HG02884 (cell line): Measurements from ENCODE around the gene ABR.
"Not testable (repeated sequence)": the region's sequence is repeated elsewhere in the genome, so short reads cannot be mapped to it uniquely, and the experiment has no call there.

Experiments used
- ATAC-seq: cut with Tn5 transposase; IDR thresholded peaks from one replicate; pipeline ENCODE4 v1.9.1; 2021; ENCODE audit warnings: mild to moderate bottlenecking, moderate library complexity; ENCODE audit not compliant: unreplicated experiment

ABR gene

DNA sequence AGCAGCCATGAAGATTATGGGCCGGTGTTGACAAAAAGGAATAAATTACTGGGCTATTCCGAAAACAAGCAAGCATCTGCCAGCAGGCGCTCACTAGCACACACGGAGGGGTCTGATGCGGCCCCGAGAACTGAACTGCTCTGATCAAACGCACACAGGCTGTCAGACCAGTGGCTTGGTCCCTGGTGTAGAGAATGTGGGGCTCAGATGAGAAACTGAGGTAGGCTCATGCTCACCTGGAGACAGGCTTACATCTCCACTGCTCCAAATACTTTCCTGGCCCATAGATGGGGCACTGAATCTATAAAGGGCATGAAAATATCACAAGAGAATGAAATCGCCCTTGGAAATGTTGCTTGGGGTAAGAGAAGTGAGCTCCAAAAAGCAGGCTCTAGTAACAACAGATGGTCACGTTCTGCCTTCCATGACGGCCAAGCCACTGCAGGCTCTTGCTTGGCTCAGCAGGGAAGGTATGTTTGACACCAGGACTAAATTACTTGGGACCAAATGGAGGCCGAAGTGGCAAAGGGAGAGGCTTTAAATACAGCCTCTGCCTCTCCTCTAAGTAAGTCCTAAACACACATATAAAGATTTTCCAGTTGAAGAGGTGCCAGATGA lies 5.4 kb downstream of the ABR start:
- ATAC-seq = no peak

GRCh38 chr17:1173432-1174262 lies 6.1 kb downstream of the ABR start:
- ATAC-seq = no peak

DNA sequence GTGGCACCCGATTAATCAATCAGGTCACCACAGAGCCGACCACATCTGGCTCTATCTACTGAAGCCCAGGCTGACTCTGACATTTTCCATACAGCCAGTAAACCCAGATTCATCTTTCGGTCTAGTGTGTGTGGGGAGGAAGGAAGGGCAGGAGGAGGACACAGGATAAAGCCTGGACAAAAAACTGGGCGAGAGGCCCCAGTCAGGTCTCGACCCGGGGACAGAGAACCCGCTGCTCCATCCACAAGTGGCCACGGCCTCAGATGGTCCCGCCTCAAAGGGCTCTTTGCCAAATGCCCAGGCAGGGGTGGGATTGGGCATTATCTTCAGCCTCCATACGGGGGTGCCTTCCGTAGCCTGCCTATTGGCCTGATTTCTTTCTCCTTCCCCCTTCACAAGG lies 7.8 kb downstream of the ABR start:
- ATAC-seq = no peak

DNA sequence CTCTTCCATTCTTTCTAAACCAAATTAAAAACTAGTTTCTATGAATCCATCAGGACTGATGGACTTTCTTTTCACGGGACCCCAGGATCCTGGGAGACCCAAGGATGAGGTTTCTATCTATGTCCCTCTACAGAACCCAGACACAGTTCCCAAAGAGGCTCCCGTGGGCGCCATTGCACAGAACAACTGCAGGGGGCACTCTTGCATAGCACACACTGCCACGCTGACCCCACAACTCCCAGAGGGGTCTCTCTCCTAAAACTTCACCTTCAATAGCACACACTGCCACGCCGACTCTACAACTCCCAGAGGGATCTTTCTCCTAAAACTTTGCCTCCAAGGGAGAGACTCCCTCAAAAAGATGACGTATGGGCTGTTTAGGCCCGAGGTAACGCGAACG lies 9.0 kb downstream of the ABR start:
- ATAC-seq = no peak

DNA sequence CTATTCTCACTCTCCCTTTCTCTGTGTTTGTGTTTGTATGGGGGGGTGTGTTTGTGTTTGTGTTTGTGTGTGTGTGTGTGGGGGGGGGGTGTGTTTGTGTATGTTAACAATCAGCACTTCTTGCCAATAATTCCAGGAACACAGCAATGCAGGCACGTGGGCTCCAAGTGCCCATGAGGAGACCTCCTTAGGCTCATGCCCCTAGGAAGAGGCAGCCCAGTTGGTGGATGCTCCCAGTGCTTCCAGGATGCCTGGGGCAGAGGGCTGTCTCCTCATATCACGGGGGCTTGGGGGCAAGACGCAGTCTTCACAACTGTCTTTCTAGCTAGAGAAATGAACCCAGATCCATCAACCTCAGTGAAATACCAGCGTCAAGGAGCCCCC lies 9.9 kb downstream of the ABR start:
- ATAC-seq = no peak

DNA sequence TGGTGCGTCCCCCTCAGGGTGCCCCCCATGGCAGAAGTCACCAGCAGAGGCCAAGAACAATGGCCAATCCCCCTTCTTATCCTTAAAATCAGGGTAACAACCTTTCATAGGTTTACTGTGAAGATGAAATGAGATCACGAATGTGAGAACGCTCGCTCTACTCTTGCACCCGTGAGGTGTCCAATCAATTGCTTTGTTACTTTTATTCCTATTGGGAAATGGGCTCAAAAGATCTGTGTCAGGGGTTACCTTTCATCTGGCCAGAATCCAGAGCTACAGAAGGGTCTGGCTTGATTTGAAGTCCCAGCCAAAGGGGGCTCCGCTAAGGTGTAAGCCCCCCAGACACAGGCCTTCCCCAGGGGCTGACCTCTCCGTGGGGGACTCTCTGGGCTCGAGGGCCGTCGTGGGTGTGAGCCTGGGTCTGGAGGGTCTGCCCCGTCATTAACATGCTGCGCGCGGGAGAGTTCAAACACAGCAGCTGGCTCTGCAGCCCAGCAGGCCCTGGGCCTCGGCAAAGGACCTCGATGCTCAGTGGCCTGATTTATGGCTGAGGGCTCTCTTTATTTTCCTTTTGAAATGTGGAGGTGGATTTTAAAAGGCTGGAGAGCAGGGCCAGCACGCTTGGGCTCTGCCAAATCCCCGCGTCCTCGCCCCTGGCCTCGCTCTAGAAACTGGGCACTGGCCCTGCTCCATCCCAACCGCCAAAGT lies 10.4 kb downstream of the ABR start:
- ATAC-seq = no peak

GRCh38 chr17:1168533-1169220 lies 11.1 kb downstream of the ABR start:
- ATAC-seq = no peak

DNA sequence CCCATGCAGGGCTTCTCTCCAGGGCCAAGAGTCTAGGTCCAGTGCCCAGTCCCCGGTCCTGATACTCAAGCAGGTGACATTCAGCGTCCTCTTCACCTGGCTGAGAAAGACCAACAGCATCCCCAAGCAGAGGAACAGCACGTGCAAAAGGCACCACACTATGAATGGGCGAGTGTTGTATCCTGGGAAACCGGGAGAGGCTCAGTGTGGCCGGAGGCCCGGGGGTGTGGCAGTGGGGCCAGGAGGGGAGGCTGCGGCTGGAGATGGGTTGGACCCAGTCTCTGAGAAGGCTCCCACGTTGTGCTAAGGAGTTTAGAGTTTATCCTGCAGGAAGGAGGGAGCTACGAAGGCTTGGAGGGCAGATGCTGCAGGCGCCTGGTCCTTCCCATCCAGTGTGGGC lies 13.5 kb downstream of the ABR start:
- ATAC-seq = no peak

GRCh38 chr17:1165836-1166235 lies 13.9 kb downstream of the ABR start:
- no peak for ATAC-seq

GRCh38 chr17:1164935-1165556 lies 14.7 kb downstream of the ABR start:
- ATAC-seq = no peak

DNA sequence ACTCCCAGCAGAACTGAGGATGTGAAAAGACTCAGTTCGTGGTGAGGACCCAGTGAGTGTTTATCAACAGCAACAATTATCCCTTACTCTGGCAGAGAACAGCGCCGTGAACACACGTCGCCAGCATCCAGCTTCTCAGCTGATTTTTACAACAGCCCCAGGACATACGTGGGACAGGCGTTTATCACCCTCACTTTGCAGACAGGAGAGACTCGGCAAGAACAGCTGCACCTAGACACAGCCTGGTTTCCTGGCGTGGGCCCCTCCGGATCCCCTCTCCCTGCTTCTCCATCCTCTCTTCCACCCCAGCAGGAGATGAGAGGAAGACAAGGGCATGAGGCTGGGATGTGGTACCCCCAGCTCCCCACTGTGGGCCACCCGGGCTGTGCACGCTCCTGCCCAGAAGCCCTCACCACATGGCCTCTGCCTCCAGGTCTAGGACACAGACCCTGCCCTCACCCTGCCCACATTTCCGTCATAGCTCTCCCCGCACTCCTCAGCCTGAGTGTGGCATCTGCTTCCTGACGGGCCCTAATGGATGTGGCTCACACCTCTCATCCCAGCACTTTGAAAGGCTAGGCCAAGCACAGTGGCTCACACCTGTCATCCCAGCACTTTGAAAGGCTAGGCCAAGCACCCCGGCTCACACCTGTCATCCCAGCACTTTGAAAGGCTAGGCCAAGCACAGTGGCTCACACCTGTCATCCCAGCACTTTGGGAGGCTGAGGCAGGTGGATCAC lies 17.5 kb downstream of the ABR start:
- no peak for ATAC-seq

GRCh38 chr17:1160591-1161390 lies 19.0 kb downstream of the ABR start:
- ATAC-seq = no peak

- ATAC-seq = no peak
These were observed 20.2 kb downstream of the ABR start for GRCh38 chr17:1159431-1160180.

DNA sequence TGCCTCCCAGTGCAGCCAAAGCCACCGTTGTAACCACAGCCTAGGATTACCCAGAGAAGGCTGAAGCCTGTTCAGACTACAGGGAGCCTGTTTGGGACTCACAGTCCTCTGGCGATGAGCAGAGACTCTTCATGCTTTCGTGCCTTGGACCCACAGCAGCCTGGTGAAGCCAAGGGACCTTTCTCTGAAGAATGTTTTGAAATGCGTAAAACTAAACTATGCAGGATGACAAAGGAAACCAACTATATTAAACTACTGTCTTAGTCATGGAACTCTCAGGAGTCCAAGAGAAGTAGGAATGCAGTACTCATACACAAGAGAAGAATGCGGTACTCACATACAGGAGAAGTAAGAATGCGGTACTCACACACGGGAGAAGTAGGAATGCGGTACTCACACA lies 20.9 kb downstream of the ABR start:
- ATAC-seq = no peak

DNA sequence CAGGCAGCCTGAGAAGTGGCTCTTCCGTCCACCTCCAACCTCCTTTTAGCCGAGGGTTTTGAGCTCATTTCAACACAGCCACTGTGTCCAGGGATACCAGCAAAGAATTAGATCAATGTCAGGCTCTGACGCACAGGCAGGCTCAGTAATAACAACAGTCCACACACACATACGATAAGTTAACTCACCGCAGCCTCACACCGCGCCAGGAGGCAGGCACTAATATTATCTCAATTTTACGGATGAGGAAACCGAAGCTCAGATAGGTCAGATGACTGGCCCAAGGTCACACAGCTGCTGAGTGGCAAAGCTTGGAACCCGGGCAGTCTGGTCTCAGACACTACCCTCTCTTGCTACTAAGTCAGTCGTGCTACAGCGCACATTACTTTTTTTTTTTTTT lies 22.9 kb downstream of the ABR start:
- ATAC-seq = no peak

GRCh38 chr17:1154704-1155103 lies 25.1 kb downstream of the ABR start:
- no peak for ATAC-seq

- ATAC-seq = no peak
These were observed 25.8 kb downstream of the ABR start for GRCh38 chr17:1153795-1154546.

DNA sequence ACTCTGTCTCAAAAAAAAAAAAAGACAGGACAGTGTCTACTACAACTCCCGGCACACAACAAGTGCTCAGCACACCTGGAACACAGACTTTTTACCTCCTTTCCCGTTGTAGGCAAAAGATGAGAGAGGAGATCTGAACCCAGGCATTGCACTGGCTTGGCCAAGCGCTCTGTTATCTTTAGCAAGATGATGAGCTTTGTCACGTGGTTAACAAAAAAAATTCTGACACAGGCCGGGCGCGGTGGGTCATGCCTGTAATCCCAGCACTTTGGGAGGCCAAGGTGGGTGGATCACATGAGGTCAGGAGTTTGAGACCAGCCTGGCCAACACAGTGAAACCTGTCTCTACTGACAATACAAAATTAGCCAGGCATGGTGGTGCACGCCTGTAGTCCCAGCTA lies 27.2 kb downstream of the ABR start:
- not testable (repeated sequence) for ATAC-seq
